HG03571 (cell line): ENCODE results near the gene ISX.

Source experiments
- ATAC-seq: cut with Tn5 transposase; IDR thresholded peaks from one replicate; pipeline ENCODE4 v1.9.1; 2021; ENCODE audit not compliant: unreplicated experiment

The ISX gene

GRCh38 chr22:35051791-35052190 is 14.2 kb upstream of the ISX start:
- no peak for ATAC-seq

GRCh38 chr22:35053060-35053835 is 12.7 kb upstream of the ISX start:
- ATAC-seq = no peak

- no peak for ATAC-seq
These were observed 11.9 kb upstream of the ISX start for GRCh38 chr22:35054064-35054463.

GRCh38 chr22:35056486-35056885 is 9.5 kb upstream of the ISX start:
- ATAC-seq = no peak

- ATAC-seq = no peak
These were observed 8.8 kb upstream of the ISX start for GRCh38 chr22:35057155-35057554.

- no peak for ATAC-seq
These were observed 6.3 kb upstream of the ISX start for GRCh38 chr22:35059632-35060031.

- ATAC-seq = peak; percentile 51
These were observed 1.3 kb upstream of the ISX start for GRCh38 chr22:35064664-35065063.

- ATAC-seq = no peak
These were observed 775 bp upstream of the ISX start for GRCh38 chr22:35065183-35065582.

- ATAC-seq = no peak
These were observed 810 bp downstream of the ISX start for GRCh38 chr22:35066768-35067167.

GRCh38 chr22:35069541-35069940 is 3.6 kb downstream of the ISX start:
- ATAC-seq = no peak

- ATAC-seq = no peak
These were observed 4.6 kb downstream of the ISX start for GRCh38 chr22:35070451-35071093.

- ATAC-seq = no peak
These were observed 5.8 kb downstream of the ISX start for GRCh38 chr22:35071784-35072183.

GRCh38 chr22:35072925-35073324 is 7.0 kb downstream of the ISX start:
- no peak for ATAC-seq

- ATAC-seq = no peak
These were observed 8.6 kb downstream of the ISX start for GRCh38 chr22:35074583-35074982.

- no peak for ATAC-seq
These were observed 10.7 kb downstream of the ISX start for GRCh38 chr22:35076630-35077029.

GRCh38 chr22:35085621-35086020 is 19.7 kb downstream of the ISX start:
- ATAC-seq = no peak

GRCh38 chr22:35089139-35089538 is 23.2 kb downstream of the ISX start:
- ATAC-seq = no peak

GRCh38 chr22:35092406-35092805 is 26.4 kb downstream of the ISX start:
- no peak for ATAC-seq

GRCh38 chr22:35098921-35099320 is 33.0 kb downstream of the ISX start:
- ATAC-seq = no peak

- ATAC-seq = no peak
These were observed 33.9 kb downstream of the ISX start for GRCh38 chr22:35099883-35100282.

- ATAC-seq = no peak
These were observed 36.7 kb downstream of the ISX start for GRCh38 chr22:35102663-35103062.

GRCh38 chr22:35103761-35104160 is 37.8 kb downstream of the ISX start:
- ATAC-seq = no peak

GRCh38 chr22:35104491-35104890 is 38.5 kb downstream of the ISX start:
- ATAC-seq = no peak
